Caco-2 (cell line): ENCODE results near the gene CLDN9. TPM values are rescaled to one million over a fixed set of nuclear protein-coding genes. Genes with fewer than 3 reads are reported as not detected.
A peak's percentile ranks its signal among the peaks of the same experiment; 100 is the strongest.

Experiments used
- Bru-seq: library from RNA; stranded (reverse); fragments of 400-500 nt; gene quantifications from one replicate; lab custom pipeline; 2021; lab: Mats Ljungman, UMichigan
- BruChase-seq, 2 experiments: library from RNA; stranded (reverse); fragments of 400-500 nt; gene quantifications; one replicate each; lab custom pipeline; 2021; lab: Mats Ljungman, UMichigan
- BruUV-seq: library from RNA; stranded (reverse); fragments of 400-500 nt; replicated peaks from 2 replicates; lab custom pipeline; 2021; lab: Mats Ljungman, UMichigan
- CTCF ChIA-PET: fragments of 300-600 bp; sonication (Branson Sonifier 250); formaldehyde crosslinking; loops from one replicate; lab custom pipeline; 2022; ENCODE audit warnings: antibody characterized with exemption; lab: Charles Lee
- POLR2A ChIA-PET: fragments of 300-600 bp; sonication (Branson Sonifier 250); formaldehyde crosslinking; loops from one replicate; lab custom pipeline; 2022; ENCODE audit warnings: antibody characterized with exemption; lab: Charles Lee
- DNase-seq, 2 experiments: peaks; one replicate each; pipeline versions ENCODE4 v3.0.0 to v3.0.0-alpha.2; 2020 to 2022
- H3K27me3 ChIP-seq: replicated peaks from 2 replicates; pipeline ENCODE4 v1.6.0; 2011; ENCODE audit warnings: low read length; ENCODE audit not compliant: control insufficient read depth, insufficient read depth
- H3K36me3 ChIP-seq: 2 replicates; pipeline ENCODE4 v1.5.1; 2011; ENCODE audit warnings: low read length; ENCODE audit not compliant: control insufficient read depth, insufficient read depth
- H3K4me1 ChIP-seq: fragments of 250-450 bp; sonication (Bioruptor Pico); 2 replicates; pipeline ENCODE4 v1.5.1; 2020; ENCODE audit warnings: mild to moderate bottlenecking
- H3K4me3 ChIP-seq: 2 replicates; pipeline ENCODE4 v1.5.1; 2011; ENCODE audit warnings: low read depth, mild to moderate bottlenecking, control low read depth, low read length
- H3K9me3 ChIP-seq: fragments of 250-450 bp; sonication (Bioruptor Pico); 2 replicates; pipeline ENCODE4 v1.5.1; 2020; ENCODE audit warnings: mild to moderate bottlenecking, moderate library complexity
- H3K27ac Mint-ChIP-seq: one replicate; pipeline ENCODE4 v1.8.0; 2022; ENCODE audit warnings: mixed read lengths; ENCODE audit not compliant: unreplicated experiment
- H3K27me3 Mint-ChIP-seq: one replicate; pipeline ENCODE4 v1.8.0; 2022; ENCODE audit warnings: mixed read lengths; ENCODE audit not compliant: insufficient read depth, unreplicated experiment
- H3K36me3 Mint-ChIP-seq: one replicate; pipeline ENCODE4 v1.8.0; 2022; ENCODE audit warnings: mild to moderate bottlenecking, mixed read lengths; ENCODE audit not compliant: insufficient read depth, unreplicated experiment
- H3K4me1 Mint-ChIP-seq: one replicate; pipeline ENCODE4 v1.8.0; 2022; ENCODE audit warnings: low read depth, mixed read lengths; ENCODE audit not compliant: unreplicated experiment
- H3K4me3 Mint-ChIP-seq: one replicate; pipeline ENCODE4 v1.8.0; 2022; ENCODE audit warnings: mild to moderate bottlenecking, moderate library complexity, mixed read lengths; ENCODE audit not compliant: unreplicated experiment
- H3K9me3 Mint-ChIP-seq: one replicate; pipeline ENCODE4 v1.8.0; 2022; ENCODE audit warnings: mixed read lengths; ENCODE audit not compliant: unreplicated experiment
- intact Hi-C: fragments of 100-400 bp; cut with micrococcal nuclease; formaldehyde crosslinking; loops from one replicate; pipeline ENCODE4 v1.10.0; 2022; ENCODE audit not compliant: unreplicated experiment
- long read RNA-seq: library from polyadenylated mRNA; stranded (forward); transcript quantifications from one replicate; pipeline ENCODE4 v2.0.0, GENCODE V29; 2022
- total RNA-seq: library from RNA; stranded (reverse); gene quantifications from 2 replicates; pipeline ENCODE4 v1.2.3, GENCODE V29; 2022
- TF ChIP-seq, protein P1 (sequence below), 2 experiments: fragments of 200-600 bp in 1 of 2; IDR thresholded peaks; 1 replicate in 1 of 2; 2 replicates in 1 of 2; pipeline versions ENCODE4 v1.5.1 to v1.8.0; 2011 to 2022; ENCODE audit warnings: antibody characterized with exemption in 1 of 2, control low read depth in 1 of 2, inconsistent platforms in 1 of 2, low read depth in 1 of 2, low read length in 1 of 2, mild to moderate bottlenecking in 1 of 2, moderate library complexity in 1 of 2; ENCODE audit not compliant: insufficient read depth in 1 of 2, severe bottlenecking in 1 of 2, unreplicated experiment in 1 of 2

Gene CLDN9, protein sequence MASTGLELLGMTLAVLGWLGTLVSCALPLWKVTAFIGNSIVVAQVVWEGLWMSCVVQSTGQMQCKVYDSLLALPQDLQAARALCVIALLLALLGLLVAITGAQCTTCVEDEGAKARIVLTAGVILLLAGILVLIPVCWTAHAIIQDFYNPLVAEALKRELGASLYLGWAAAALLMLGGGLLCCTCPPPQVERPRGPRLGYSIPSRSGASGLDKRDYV
- total RNA-seq: 0.79 and 0.91 TPM in 2 replicates
- Bru-seq, nascent RNA: percentile 28 among the genes with signal in this experiment
- percentile 41 among the genes with signal in this experiment for BruChase-seq, experiment 1, labeled RNA remaining after a 2-hour chase
- percentile 44 among the genes with signal in this experiment for BruChase-seq, experiment 2, labeled RNA remaining after a 6-hour chase
- long read RNA-seq: 0 reads

DNA sequence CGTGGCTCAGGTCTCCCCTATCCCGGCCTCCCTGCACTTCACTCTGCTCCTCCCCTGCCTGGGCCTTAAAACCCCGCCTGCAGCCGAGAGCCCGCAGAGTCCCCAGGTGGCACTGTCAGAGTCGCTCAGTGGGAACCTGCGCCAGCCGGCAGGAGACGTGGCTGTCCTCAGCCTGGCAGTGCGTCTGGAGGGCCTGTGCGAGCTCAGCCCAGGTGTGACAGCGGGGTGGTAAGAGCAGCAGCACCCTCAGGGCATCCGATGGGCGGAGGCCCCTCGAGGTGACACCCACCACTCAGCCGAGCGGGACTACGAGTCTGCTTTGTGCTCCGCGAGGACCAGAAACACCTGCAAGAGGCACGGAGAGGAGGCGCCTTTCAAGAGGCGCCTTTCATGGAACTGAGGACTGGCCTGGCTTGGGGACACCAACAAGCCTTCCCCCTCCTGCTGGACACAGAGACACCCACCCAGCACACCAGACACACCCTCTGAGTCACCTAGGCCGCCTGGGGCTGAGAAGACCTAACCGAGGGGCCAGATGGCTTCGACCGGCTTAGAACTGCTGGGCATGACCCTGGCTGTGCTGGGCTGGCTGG is at the start of gene CLDN9:
TSS of gene CLDN9 (plus strand) at position 96 of the 593 bp plus-strand sequence. CDS start at position 536, 440 bp downstream.
- Histone ChIP-seq H3K27me3 (no peaks in the 10 kb centered on the region), H3K36me3 (no peaks in the 10 kb centered on the region), H3K9me3 (no peaks in the 10 kb centered on the region), H3K4me1 (peaks cover 69% of the 10 kb centered on the region), H3K4me3 (no peak within 1 kb of the TSS)
- Mint-ChIP-seq H3K9me3 (no peaks in the 10 kb centered on the region), H3K4me3 (peak within 1 kb of the TSS; percentile 16), H3K27me3 (no peaks in the 10 kb centered on the region), H3K4me1 (peaks cover 14% of the 10 kb centered on the region), H3K36me3 (peaks cover 13% of the 10 kb centered on the region), H3K27ac (peak within 1 kb of the TSS; percentile 50)
- intact Hi-C loops: no loop called here
- ChIA-PET POLR2A (no interaction called here), CTCF (no interaction called here)
- peak in 1 of 2 experiments; percentile 43 for DNase-seq
- BruUV-seq: no TSS peak
- TF ChIP-seq, protein P1, sequence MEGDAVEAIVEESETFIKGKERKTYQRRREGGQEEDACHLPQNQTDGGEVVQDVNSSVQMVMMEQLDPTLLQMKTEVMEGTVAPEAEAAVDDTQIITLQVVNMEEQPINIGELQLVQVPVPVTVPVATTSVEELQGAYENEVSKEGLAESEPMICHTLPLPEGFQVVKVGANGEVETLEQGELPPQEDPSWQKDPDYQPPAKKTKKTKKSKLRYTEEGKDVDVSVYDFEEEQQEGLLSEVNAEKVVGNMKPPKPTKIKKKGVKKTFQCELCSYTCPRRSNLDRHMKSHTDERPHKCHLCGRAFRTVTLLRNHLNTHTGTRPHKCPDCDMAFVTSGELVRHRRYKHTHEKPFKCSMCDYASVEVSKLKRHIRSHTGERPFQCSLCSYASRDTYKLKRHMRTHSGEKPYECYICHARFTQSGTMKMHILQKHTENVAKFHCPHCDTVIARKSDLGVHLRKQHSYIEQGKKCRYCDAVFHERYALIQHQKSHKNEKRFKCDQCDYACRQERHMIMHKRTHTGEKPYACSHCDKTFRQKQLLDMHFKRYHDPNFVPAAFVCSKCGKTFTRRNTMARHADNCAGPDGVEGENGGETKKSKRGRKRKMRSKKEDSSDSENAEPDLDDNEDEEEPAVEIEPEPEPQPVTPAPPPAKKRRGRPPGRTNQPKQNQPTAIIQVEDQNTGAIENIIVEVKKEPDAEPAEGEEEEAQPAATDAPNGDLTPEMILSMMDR (IDR thresholded peaks at IDR 0.05; ENCODE audit: insufficient read depth in 1 of 2, low read depth in 1 of 2, low read length in 1 of 2, severe bottlenecking in 1 of 2, unreplicated experiment in 1 of 2): no peak

DNA sequence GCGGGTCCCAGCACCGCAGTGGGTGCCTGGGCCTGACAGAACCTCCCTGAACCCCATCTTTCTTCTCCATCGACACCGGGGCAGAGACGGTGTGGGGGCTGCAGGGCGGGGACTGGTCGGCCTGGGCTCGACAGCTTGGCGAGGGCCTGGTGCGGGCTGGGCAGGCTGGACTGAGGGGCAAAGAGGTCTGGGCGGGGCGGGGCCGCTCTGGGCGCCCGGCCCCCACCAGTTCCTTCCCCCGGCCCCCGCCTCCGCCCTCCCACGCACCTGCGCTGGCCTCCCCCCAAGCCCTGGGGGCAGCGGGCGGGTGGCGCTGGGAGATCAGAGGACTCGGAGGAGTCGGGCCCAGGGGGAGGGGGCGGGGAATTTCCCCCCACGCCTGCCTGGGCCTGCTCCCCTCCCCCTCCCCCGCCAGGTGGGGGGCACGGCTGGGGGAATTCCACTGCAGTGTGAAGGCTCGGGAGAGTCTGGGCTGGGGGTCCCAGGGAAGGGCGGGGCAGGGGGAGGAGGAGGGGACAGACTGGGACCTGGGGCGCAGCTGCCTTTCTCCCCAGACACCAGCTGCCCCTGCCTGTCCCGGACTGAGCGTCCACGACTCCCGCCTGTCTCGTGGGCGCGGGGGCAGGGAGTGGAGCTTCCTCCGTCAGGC is 49.5 kb upstream of the CLDN9 start:
- no peak overlapping the region for H3K27ac Mint-ChIP-seq
- no peaks in the 10 kb centered on the region for H3K27me3 Mint-ChIP-seq
- TF ChIP-seq, protein P1 (IDR thresholded peaks at IDR 0.05; ENCODE audit: insufficient read depth in 1 of 2, low read depth in 1 of 2, low read length in 1 of 2, severe bottlenecking in 1 of 2, unreplicated experiment in 1 of 2): no peak
- no peaks in the 10 kb centered on the region for H3K4me1 Mint-ChIP-seq
- DNase-seq: peak in 1 of 2 experiments; percentile 31
- peaks cover 10% of the 10 kb centered on the region for H3K36me3 Mint-ChIP-seq
- H3K4me1 ChIP-seq: peaks cover 10% of the 10 kb centered on the region
- ChIA-PET POLR2A (no interaction called here), CTCF (interaction anchor here (0.6 kb wide), 1 partner anchor 16 kb away, joined by 3 read pairs; no protein-coding TSS in a partner anchor)
- H3K9me3 ChIP-seq: no peaks in the 10 kb centered on the region
- H3K4me3 ChIP-seq: peak overlapping the region; percentile 54
- H3K9me3 Mint-ChIP-seq: no peaks in the 10 kb centered on the region
- BruUV-seq: no TSS peak
- no peaks in the 10 kb centered on the region for H3K27me3 ChIP-seq
- intact Hi-C loops: no loop called here
- no peaks in the 10 kb centered on the region for H3K36me3 ChIP-seq
- peak overlapping the region; percentile 93 for H3K4me3 Mint-ChIP-seq
